ENCODE measurements around the gene MACF1. TPM values are rescaled to one million over a fixed set of nuclear protein-coding genes. Genes with fewer than 3 reads are reported as not detected.

Gene MACF1
- total RNA-seq, 5 donors from 2014 or later (not counting 1 experiment from before 2014, with no cell fraction given): 232 to 596 (median 258) TPM

DNA sequence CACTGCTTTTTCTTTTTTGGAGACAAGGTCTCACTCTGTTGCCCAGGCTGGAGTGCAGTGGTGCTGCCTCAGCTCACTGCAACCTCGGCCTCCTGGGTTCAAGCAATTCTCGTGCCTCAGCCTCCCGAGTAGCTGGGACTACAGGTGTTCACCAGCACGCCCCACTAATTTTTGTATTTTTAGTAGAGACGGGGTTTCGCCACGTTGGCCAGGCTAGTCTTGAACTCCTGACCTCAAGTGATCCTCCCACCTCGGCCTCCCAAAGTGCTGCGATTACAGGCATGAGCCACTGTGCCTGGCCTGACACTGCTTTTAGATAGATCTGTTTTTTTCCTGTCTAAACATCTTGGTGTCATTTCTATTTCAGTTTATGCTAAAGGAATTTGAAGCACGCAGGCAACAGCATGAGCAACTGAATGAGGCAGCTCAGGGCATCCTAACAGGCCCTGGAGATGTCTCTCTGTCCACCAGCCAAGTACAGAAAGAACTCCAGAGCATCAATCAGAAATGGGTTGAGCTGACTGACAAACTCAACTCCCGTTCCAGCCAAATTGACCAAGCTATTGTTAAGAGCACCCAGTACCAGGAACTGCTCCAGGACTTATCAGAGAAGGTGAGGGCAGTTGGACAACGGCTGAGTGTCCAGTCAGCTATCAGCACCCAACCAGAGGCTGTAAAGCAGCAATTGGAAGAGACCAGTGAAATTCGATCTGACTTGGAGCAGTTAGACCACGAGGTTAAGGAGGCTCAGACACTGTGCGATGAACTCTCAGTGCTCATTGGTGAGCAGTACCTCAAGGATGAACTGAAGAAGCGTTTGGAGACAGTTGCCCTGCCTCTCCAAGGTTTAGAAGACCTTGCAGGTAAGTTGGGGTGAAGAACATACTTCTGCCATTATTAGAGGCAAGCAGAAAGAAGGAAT, 180.8 kb downstream of the MACF1 start:
- no peak overlapping the region for H3K27ac ChIP-seq (ENCODE audit: low read length)
- DNase-seq (no peak), ATAC-seq (replicated peaks in 1 of 4) (no peak)
- no peaks in the 10 kb centered on the region for H3K27me3 ChIP-seq (replicated peaks in 1 of 2; ENCODE audit: control insufficient read depth in 2 of 2, extremely low read depth in 1 of 2, insufficient read depth in 2 of 2, low read length in 1 of 2)
- ChIA-PET CTCF (interaction anchor here (0.5 to 1.4 kb wide), 3 partner anchors 25 to 106 kb away, joined by 3 to 4 read pairs (median 3); no protein-coding TSS in a partner anchor), POLR2A (no interaction called here)
- Mint-ChIP-seq H3K36me3 (peaks cover 54% of the 10 kb centered on the region), H3K27me3 (no peaks in the 10 kb centered on the region), H3K4me1 (peaks cover 3 to 11% (median 6%) of the 10 kb centered on the region in 3 donors), H3K9me3 (no peaks in the 10 kb centered on the region), H3K4me3 (no peak overlapping the region), H3K27ac (no peak overlapping the region)
- no peak overlapping the region for H3K4me3 ChIP-seq (ENCODE audit: control insufficient read depth in 1 of 2, extremely low read depth in 1 of 2, low read length in 1 of 2)
- H3K4me1 ChIP-seq (ENCODE audit: control insufficient read depth in 1 of 2, extremely low read depth in 1 of 2, insufficient read depth in 2 of 2, low read length in 2 of 2): no peaks in the 10 kb centered on the region
- H3K36me3 ChIP-seq (ENCODE audit: control insufficient read depth in 2 of 2, extremely low read depth in 1 of 2, insufficient read depth in 1 of 2, low read length in 1 of 2): peaks cover 33 to 90% of the 10 kb centered on the region in 2 donors
- H3K9me3 ChIP-seq: no peaks in the 10 kb centered on the region
- WGBS (ENCODE audit: insufficient coverage): 98% methylated on average over 16 of the region's 16 CpGs

DNA sequence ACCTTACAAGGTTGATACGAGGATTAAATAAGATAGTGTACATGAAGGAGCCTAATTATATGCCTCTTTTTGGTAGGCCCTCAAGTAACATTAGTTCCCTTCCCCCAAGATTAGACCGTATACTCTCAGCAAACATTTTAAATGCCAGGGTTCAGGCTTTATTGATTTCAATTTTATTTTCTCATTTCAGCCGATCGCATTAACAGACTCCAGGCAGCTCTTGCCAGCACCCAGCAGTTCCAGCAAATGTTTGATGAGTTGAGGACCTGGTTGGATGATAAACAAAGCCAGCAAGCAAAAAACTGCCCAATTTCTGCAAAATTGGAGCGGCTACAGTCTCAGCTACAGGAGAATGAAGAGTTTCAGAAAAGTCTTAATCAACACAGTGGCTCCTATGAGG, 182.5 kb downstream of the MACF1 start:
- ChIA-PET CTCF (interaction anchor here in 1 of 2 donors (0.7 to 1.3 kb wide), 2 partner anchors 24 to 149 kb away, joined by 3 to 5 read pairs; no protein-coding TSS in a partner anchor), POLR2A (no interaction called here)
- Mint-ChIP-seq H3K27me3 (no peaks in the 10 kb centered on the region), H3K27ac (no peak overlapping the region), H3K4me3 (no peak overlapping the region), H3K9me3 (no peaks in the 10 kb centered on the region), H3K36me3 (peaks cover 57% of the 10 kb centered on the region), H3K4me1 (peaks cover 13 to 23% (median 18%) of the 10 kb centered on the region in 3 donors)
- ATAC-seq (replicated peaks in 1 of 4): no peak
- Histone ChIP-seq H3K36me3 (ENCODE audit: control insufficient read depth in 2 of 2, extremely low read depth in 1 of 2, insufficient read depth in 1 of 2, low read length in 1 of 2) (peaks cover 23 to 86% of the 10 kb centered on the region in 2 donors), H3K27ac (ENCODE audit: low read length) (no peak overlapping the region), H3K4me3 (ENCODE audit: control insufficient read depth in 1 of 2, extremely low read depth in 1 of 2, low read length in 1 of 2) (no peak overlapping the region), H3K4me1 (ENCODE audit: control insufficient read depth in 1 of 2, extremely low read depth in 1 of 2, insufficient read depth in 2 of 2, low read length in 2 of 2) (no peaks in the 10 kb centered on the region), H3K9me3 (no peaks in the 10 kb centered on the region), H3K27me3 (replicated peaks in 1 of 2; ENCODE audit: control insufficient read depth in 2 of 2, extremely low read depth in 1 of 2, insufficient read depth in 2 of 2, low read length in 1 of 2) (no peaks in the 10 kb centered on the region)
- no peak for DNase-seq
- 100% methylated on average over 2 of the region's 5 CpGs for WGBS (ENCODE audit: insufficient coverage)

GRCh38 chr1:39387452-39387851, 183.0 kb downstream of the MACF1 start:
- POLR2A ChIA-PET: interaction anchor here in 1 of 2 donors (0.6 kb wide), 1 partner anchor 10 kb away, joined by 3 read pairs; no protein-coding TSS in a partner anchor
- H3K4me3 ChIP-seq (ENCODE audit: control insufficient read depth in 1 of 2, extremely low read depth in 1 of 2, low read length in 1 of 2): no peak overlapping the region
- CTCF ChIA-PET: interaction anchor here in 1 of 2 donors (1.1 to 1.3 kb wide), 2 partner anchors 24 to 27 kb away, joined by 3 to 5 read pairs; no protein-coding TSS in a partner anchor
- no peak overlapping the region for H3K4me3 Mint-ChIP-seq
- no peaks in the 10 kb centered on the region for H3K27me3 Mint-ChIP-seq
- no peak overlapping the region for H3K27ac ChIP-seq (ENCODE audit: low read length)
- ATAC-seq (replicated peaks in 1 of 4): no peak
- no peak for DNase-seq
- H3K4me1 ChIP-seq (ENCODE audit: control insufficient read depth in 1 of 2, extremely low read depth in 1 of 2, insufficient read depth in 2 of 2, low read length in 2 of 2): no peaks in the 10 kb centered on the region
- peaks cover 15 to 26% (median 21%) of the 10 kb centered on the region in 3 donors for H3K4me1 Mint-ChIP-seq
- 97% methylated on average over 4 of the region's 4 CpGs for WGBS (ENCODE audit: insufficient coverage)
- peaks cover 58% of the 10 kb centered on the region for H3K36me3 Mint-ChIP-seq
- no peaks in the 10 kb centered on the region for H3K27me3 ChIP-seq (replicated peaks in 1 of 2; ENCODE audit: control insufficient read depth in 2 of 2, extremely low read depth in 1 of 2, insufficient read depth in 2 of 2, low read length in 1 of 2)
- H3K9me3 Mint-ChIP-seq: no peaks in the 10 kb centered on the region
- H3K9me3 ChIP-seq: no peaks in the 10 kb centered on the region
- peak overlapping the region in 1 of 2 donors; percentile 9 for H3K27ac Mint-ChIP-seq
- H3K36me3 ChIP-seq (ENCODE audit: control insufficient read depth in 2 of 2, extremely low read depth in 1 of 2, insufficient read depth in 1 of 2, low read length in 1 of 2): peaks cover 20 to 85% of the 10 kb centered on the region in 2 donors

DNA sequence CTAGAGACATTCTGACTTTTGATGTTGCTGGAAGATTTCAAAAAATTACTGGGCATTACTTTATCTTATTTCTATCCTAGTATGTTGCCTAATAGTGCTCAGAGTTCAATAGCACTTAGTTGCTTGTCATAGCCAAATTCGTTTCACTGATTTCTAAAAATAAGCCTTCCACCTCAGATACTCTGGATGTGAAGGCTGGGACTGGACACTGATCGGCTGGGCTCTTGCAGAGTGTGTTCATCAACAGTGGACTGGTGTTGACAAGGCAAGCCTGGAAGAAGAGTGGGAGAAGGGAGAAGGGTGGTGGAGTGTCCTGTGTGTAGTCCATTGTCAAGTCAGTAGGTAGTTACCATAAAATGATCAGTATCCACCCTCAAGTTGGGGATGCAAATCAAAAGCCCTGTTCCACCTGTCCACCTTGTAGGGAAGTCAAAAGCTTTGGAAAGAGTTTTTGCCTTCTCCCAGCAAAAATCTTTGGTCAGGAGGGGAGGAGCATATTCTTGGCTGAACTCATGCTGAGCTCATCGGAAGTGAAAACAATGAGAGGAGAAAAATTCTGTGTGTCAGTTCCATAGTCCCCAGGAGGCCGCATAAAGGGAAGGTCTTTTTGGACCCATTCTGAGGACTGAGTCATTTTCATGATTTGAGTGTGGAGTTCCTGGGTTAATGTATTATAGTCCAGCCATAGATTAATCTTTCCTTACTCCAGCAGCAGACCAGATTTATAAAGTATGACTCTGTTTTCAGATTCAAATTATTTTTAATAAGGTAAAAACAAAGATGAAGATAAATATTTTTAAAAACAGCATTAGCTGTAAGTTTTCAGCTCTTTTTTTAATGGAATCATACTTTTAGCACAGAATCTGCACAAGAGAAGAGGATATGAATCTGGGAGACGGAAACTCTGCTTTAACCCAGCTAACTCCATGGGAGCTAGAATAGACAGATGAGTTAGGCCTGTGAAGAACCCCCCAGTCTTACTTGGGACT, 187.5 kb downstream of the MACF1 start:
- ChIA-PET POLR2A (no interaction called here), CTCF (interaction anchor here in 1 of 2 donors (0.6 to 1.9 kb wide), 5 partner anchors 19 to 987 kb away, joined by 3 to 14 read pairs (median 5); no protein-coding TSS in a partner anchor)
- Histone ChIP-seq H3K27me3 (replicated peaks in 1 of 2; ENCODE audit: control insufficient read depth in 2 of 2, extremely low read depth in 1 of 2, insufficient read depth in 2 of 2, low read length in 1 of 2) (no peaks in the 10 kb centered on the region), H3K9me3 (no peaks in the 10 kb centered on the region), H3K4me1 (ENCODE audit: control insufficient read depth in 1 of 2, extremely low read depth in 1 of 2, insufficient read depth in 2 of 2, low read length in 2 of 2) (peaks cover 2 to 18% of the 10 kb centered on the region in 2 experiments), H3K27ac (ENCODE audit: low read length) (no peak overlapping the region), H3K36me3 (ENCODE audit: control insufficient read depth in 2 of 2, extremely low read depth in 1 of 2, insufficient read depth in 1 of 2, low read length in 1 of 2) (peaks cover 10 to 66% of the 10 kb centered on the region in 2 donors), H3K4me3 (ENCODE audit: control insufficient read depth in 1 of 2, extremely low read depth in 1 of 2, low read length in 1 of 2) (no peak overlapping the region)
- no peaks in the 10 kb centered on the region for H3K9me3 Mint-ChIP-seq
- DNase-seq (no peak), ATAC-seq (replicated peaks in 1 of 4) (no peak)
- 100% methylated on average over 1 of the region's 5 CpGs for WGBS (ENCODE audit: insufficient coverage)
- H3K4me1 Mint-ChIP-seq: peaks cover 58 to 71% (median 61%) of the 10 kb centered on the region in 3 donors
- peak overlapping the region; percentile 58 to 66 for H3K27ac Mint-ChIP-seq
- no peaks in the 10 kb centered on the region for H3K27me3 Mint-ChIP-seq
- peaks cover 42% of the 10 kb centered on the region for H3K36me3 Mint-ChIP-seq
- no peak overlapping the region for H3K4me3 Mint-ChIP-seq

GRCh38 chr1:39392851-39393573, 188.5 kb downstream of the MACF1 start:
- H3K4me3 ChIP-seq (ENCODE audit: control insufficient read depth in 1 of 2, extremely low read depth in 1 of 2, low read length in 1 of 2): no peak overlapping the region
- no peaks in the 10 kb centered on the region for H3K9me3 ChIP-seq
- Mint-ChIP-seq H3K4me1 (peaks cover 65 to 77% (median 65%) of the 10 kb centered on the region in 3 donors), H3K4me3 (no peak overlapping the region), H3K36me3 (peaks cover 32% of the 10 kb centered on the region), H3K9me3 (no peaks in the 10 kb centered on the region), H3K27ac (peak overlapping the region; percentile 28 to 57), H3K27me3 (no peaks in the 10 kb centered on the region)
- peaks cover 8 to 57% of the 10 kb centered on the region in 2 donors for H3K36me3 ChIP-seq (ENCODE audit: control insufficient read depth in 2 of 2, extremely low read depth in 1 of 2, insufficient read depth in 1 of 2, low read length in 1 of 2)
- POLR2A ChIA-PET: no interaction called here
- DNase-seq (no peak), ATAC-seq (replicated peaks in 1 of 4) (no peak)
- no peak overlapping the region for H3K27ac ChIP-seq (ENCODE audit: low read length)
- CTCF ChIA-PET: interaction anchor here (0.6 to 1.9 kb wide), 4 partner anchors 18 to 986 kb away, joined by 3 to 14 read pairs (median 5); no protein-coding TSS in a partner anchor
- H3K27me3 ChIP-seq (replicated peaks in 1 of 2; ENCODE audit: control insufficient read depth in 2 of 2, extremely low read depth in 1 of 2, insufficient read depth in 2 of 2, low read length in 1 of 2): no peaks in the 10 kb centered on the region
- peaks cover 2 to 19% of the 10 kb centered on the region in 2 experiments for H3K4me1 ChIP-seq (ENCODE audit: control insufficient read depth in 1 of 2, extremely low read depth in 1 of 2, insufficient read depth in 2 of 2, low read length in 2 of 2)
- WGBS (ENCODE audit: insufficient coverage): no CpG with 5 or more reads among the region's 4 CpGs
